Aorta (tissue), 5 donors: Measurements from ENCODE around the gene TNIK. TPM values are rescaled to one million over a fixed set of nuclear protein-coding genes. Genes with fewer than 3 reads are reported as not detected.

Experiments
- ATAC-seq: fragments of 200-7000 bp; cut with Tn5 transposase; one replicate; pipeline ENCODE4 v1.9.1; 2022; ENCODE audit warnings: moderate library complexity; ENCODE audit not compliant: low FRiP score
- DNase-seq, 2 donors: peaks; one replicate each; pipeline ENCODE4 v3.0.0-alpha.2; 2020
- H3K27ac ChIP-seq, 2 donors: one replicate each; pipeline ENCODE4 v1.5.1; 2013; ENCODE audit warnings: low read length in 2 of 2, mild to moderate bottlenecking in 2 of 2, moderate library complexity in 2 of 2, control low read depth in 1 of 2, inconsistent platforms in 1 of 2, low read depth in 1 of 2
- H3K27me3 ChIP-seq, 2 donors: one replicate each; pipeline ENCODE4 v1.6.1; 2013; ENCODE audit warnings: control low read depth in 1 of 2, low read length in 1 of 2, mild to moderate bottlenecking in 1 of 2, moderate library complexity in 1 of 2; ENCODE audit not compliant: insufficient read depth in 2 of 2, control insufficient read depth in 1 of 2
- H3K36me3 ChIP-seq, 2 donors: one replicate each; pipeline ENCODE4 v1.6.1; 2013; ENCODE audit warnings: control low read depth in 1 of 2, low read length in 1 of 2, mild to moderate bottlenecking in 1 of 2; ENCODE audit not compliant: insufficient read depth in 2 of 2, control insufficient read depth in 1 of 2
- H3K4me1 ChIP-seq, 2 donors: one replicate each; pipeline ENCODE4 v1.6.1; 2013; ENCODE audit warnings: low read length in 2 of 2, control low read depth in 1 of 2, mild to moderate bottlenecking in 1 of 2, moderate library complexity in 1 of 2; ENCODE audit not compliant: insufficient read depth in 2 of 2, control insufficient read depth in 1 of 2
- H3K4me3 ChIP-seq, 2 donors: one replicate each; pipeline ENCODE4 v1.5.1; 2013; ENCODE audit warnings: low read length in 2 of 2, control low read depth in 1 of 2, mild to moderate bottlenecking in 1 of 2
- H3K9me3 ChIP-seq: one replicate; pipeline ENCODE4 v1.6.1; 2013; ENCODE audit warnings: mild to moderate bottlenecking, low read length; ENCODE audit not compliant: control insufficient read depth
- WGBS, 2 donors: extraction: QIAGEN DNeasy Blood & Tissue Kit; methylation state at CpG; one replicate each; pipeline ENCODE4 v1.1.7; 2013; 5-methylcytosine and 5-hydroxymethylcytosine counted together
- intact Hi-C, 2 donors: fragments of 100-400 bp; cut with DNase I; formaldehyde crosslinking; loops; one replicate each; pipeline versions ENCODE4 v1.14.2 to v1.15.0; 2022
- polyA plus RNA-seq, 2 donors: library from polyadenylated mRNA; stranded (reverse); fragments of 200-250 nt; gene quantifications; one replicate each; pipeline ENCODE4 v1.2.3, GENCODE V29; 2013
- total RNA-seq, 2 donors: library from RNA; stranded (reverse); fragmentation: NEBNext Ultra II Directional; extraction: Animal tissue kit (Norgen Biotek cat#: 25700); gene quantifications; one replicate each; pipeline ENCODE4 v1.2.1, GENCODE V29; 2021
- donor health status: healthy with polysubstance abuse.
- donor health status: Bipolar disorder and iron deficiency.
- donor health status: DM: no; HTN: no; CAD: no.
- donor health status: DM: no; HTN: no; CAD: no.
- donor health status: DM: yes; HTN: yes; CAD: no.

The TNIK gene
- total and polyA plus RNA-seq, 4 donors: 4.7 to 14.6 (median 8.8) TPM

- H3K27me3 ChIP-seq: no peaks in the 10 kb centered on the region
- no peak for ATAC-seq
- H3K27ac ChIP-seq: no peak overlapping the region
- H3K4me1 ChIP-seq: peaks cover 0 to 5% of the 10 kb centered on the region in 2 donors
- H3K36me3 ChIP-seq: no peaks in the 10 kb centered on the region
- no peak for DNase-seq
- no peaks in the 10 kb centered on the region for H3K9me3 ChIP-seq
- no peak overlapping the region for H3K4me3 ChIP-seq
- intact Hi-C loops: loop anchor here (5.0 to 10.0 kb wide), 4 partner anchors 93 to 378 kb away; partner anchors contain the start of gene TNIK (in 1 of the 2)
- WGBS, 2 donors: 97% methylated on average over 3 of the region's 3 CpGs
Measured at GRCh38 chr3:171189394-171190080, 270.7 kb downstream of the TNIK start.

DNA sequence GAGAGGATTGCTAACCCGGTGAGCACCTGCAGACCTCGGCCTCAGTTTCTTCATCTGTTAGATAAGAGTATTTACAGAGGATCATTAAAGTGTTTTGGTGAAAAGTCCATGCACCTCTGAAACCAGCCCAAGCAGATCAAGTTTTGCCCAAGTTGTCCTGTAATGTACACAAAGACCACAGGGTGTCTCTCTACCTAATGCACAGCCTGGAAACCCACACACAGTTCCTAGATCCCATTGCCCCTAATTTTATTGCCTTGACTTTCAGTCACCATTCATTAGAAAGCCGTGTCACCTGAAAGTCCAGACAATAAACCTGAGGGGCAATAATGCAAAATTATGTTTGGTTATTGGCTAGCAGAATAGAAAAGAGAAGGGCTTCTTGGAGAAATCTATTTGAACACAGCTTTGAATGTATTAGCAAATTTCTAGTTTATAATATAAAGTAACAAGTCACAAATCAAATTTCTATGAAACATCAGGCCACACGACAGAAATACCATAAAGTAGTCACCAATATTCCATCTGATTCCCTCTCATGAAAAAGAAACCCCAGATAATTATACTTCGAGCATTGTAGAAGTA is 272.4 kb downstream of the TNIK start:
- H3K4me1 ChIP-seq: peaks cover 0 to 5% of the 10 kb centered on the region in 2 donors
- no peaks in the 10 kb centered on the region for H3K9me3 ChIP-seq
- no peak overlapping the region for H3K4me3 ChIP-seq
- WGBS, 2 donors: 50 to 51% methylated on average over 5 of the region's 5 CpGs
- H3K36me3 ChIP-seq: no peaks in the 10 kb centered on the region
- DNase-seq (no peak), ATAC-seq (peak; percentile 63)
- no peak overlapping the region for H3K27ac ChIP-seq
- H3K27me3 ChIP-seq: no peaks in the 10 kb centered on the region
- intact Hi-C loops: loop anchor here (5.0 to 10.0 kb wide), 4 partner anchors 95 to 380 kb away; partner anchors contain the start of gene TNIK (in 1 of the 2)

- DNase-seq (no peak), ATAC-seq (no peak)
- no peaks in the 10 kb centered on the region for H3K27me3 ChIP-seq
- no peak overlapping the region for H3K4me3 ChIP-seq
- no peak overlapping the region for H3K27ac ChIP-seq
- no peaks in the 10 kb centered on the region for H3K36me3 ChIP-seq
- no peaks in the 10 kb centered on the region for H3K9me3 ChIP-seq
- WGBS, 2 donors: 34 to 50% methylated on average over 3 of the region's 3 CpGs
- intact Hi-C loops: loop anchor here (5.0 to 10.0 kb wide), 4 partner anchors 95 to 380 kb away; partner anchors contain the start of gene TNIK (in 1 of the 2)
- peaks cover 0 to 5% of the 10 kb centered on the region in 2 donors for H3K4me1 ChIP-seq
Measured at GRCh38 chr3:171186817-171187500, 273.2 kb downstream of the TNIK start.

DNA sequence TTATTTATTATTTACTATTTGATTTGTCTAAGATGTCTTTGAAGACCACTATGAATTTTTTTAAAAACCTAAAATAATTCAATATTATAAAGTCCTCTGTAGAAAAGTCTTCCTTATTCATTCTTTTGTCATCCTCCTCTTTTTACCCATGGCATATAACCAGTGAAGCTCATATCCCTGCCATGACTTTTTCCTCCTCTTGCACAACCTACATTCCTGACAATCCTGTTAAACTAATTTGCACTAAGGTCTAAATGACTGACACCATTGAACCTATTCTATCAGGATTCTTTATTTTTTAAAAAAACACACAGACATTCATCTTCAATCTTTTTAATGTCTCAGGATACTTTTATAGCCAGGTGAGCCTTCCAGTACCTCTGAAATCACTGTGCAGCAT is 273.8 kb downstream of the TNIK start:
- no peak overlapping the region for H3K4me3 ChIP-seq
- no peak for DNase-seq
- no peak overlapping the region for H3K27ac ChIP-seq
- no peak for ATAC-seq
- intact Hi-C loops: loop anchor here (5.0 to 10.0 kb wide), 4 partner anchors 96 to 381 kb away; partner anchors contain the start of gene TNIK (in 1 of the 2)
- H3K27me3 ChIP-seq: no peaks in the 10 kb centered on the region
- H3K4me1 ChIP-seq: peaks cover 0 to 5% of the 10 kb centered on the region in 2 donors
- no peaks in the 10 kb centered on the region for H3K9me3 ChIP-seq
- H3K36me3 ChIP-seq: no peaks in the 10 kb centered on the region

- intact Hi-C loops: loop anchor here (5.0 to 10.0 kb wide), 4 partner anchors 96 to 381 kb away; partner anchors contain the start of gene TNIK (in 1 of the 2)
- DNase-seq: no peak
- no peaks in the 10 kb centered on the region for H3K9me3 ChIP-seq
- H3K27me3 ChIP-seq: no peaks in the 10 kb centered on the region
- H3K4me3 ChIP-seq: no peak overlapping the region
- no peaks in the 10 kb centered on the region for H3K36me3 ChIP-seq
- WGBS, 2 donors: 74 to 84% methylated on average over 1 of the region's 1 CpG
- H3K4me1 ChIP-seq: peaks cover 0 to 5% of the 10 kb centered on the region in 2 donors
- H3K27ac ChIP-seq: no peak overlapping the region
- ATAC-seq: no peak
Measured at GRCh38 chr3:171185959-171186358, 274.2 kb downstream of the TNIK start.

DNA sequence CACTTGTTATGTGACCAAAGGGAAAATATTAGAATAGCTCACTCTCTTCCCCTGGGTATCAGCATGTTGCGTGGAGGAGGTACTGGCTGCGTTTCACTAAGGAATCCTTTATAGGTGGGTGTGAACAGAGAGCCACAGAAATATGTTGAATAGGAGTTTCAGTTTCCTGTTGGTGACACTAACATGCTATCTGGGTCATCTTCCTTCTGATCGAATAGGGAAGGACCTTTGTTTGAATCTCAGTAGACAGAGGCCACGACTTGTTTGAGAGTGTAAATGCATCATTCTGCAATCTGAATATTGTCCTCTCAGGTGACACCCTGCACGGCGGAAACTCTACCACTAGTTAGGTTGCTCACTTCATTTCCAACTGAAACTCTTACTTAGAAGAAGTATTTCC is 275.8 kb downstream of the TNIK start:
- Histone ChIP-seq H3K4me1 (peaks cover 0 to 5% of the 10 kb centered on the region in 2 donors), H3K9me3 (no peaks in the 10 kb centered on the region), H3K27me3 (no peaks in the 10 kb centered on the region), H3K4me3 (no peak overlapping the region), H3K27ac (no peak overlapping the region), H3K36me3 (no peaks in the 10 kb centered on the region)
- WGBS, 2 donors: 89 to 93% methylated on average over 6 of the region's 6 CpGs
- intact Hi-C loops: loop anchor here in 1 of 2 donors (10.0 kb wide), 1 partner anchor 270 kb away; no protein-coding TSS in a partner anchor
- ATAC-seq: no peak
- no peak for DNase-seq

GRCh38 chr3:171183042-171183441 is 277.2 kb downstream of the TNIK start:
- H3K9me3 ChIP-seq: no peaks in the 10 kb centered on the region
- no peaks in the 10 kb centered on the region for H3K36me3 ChIP-seq
- WGBS, 2 donors: 87 to 88% methylated on average over 4 of the region's 4 CpGs
- no peak overlapping the region for H3K4me3 ChIP-seq
- ATAC-seq: no peak
- H3K27ac ChIP-seq: no peak overlapping the region
- no peak for DNase-seq
- peaks cover 0 to 5% of the 10 kb centered on the region in 2 donors for H3K4me1 ChIP-seq
- intact Hi-C loops: loop anchor here in 1 of 2 donors (10.0 kb wide), 1 partner anchor 272 kb away; no protein-coding TSS in a partner anchor
- no peaks in the 10 kb centered on the region for H3K27me3 ChIP-seq

- intact Hi-C loops: loop anchor here in 1 of 2 donors (10.0 kb wide), 1 partner anchor 273 kb away; no protein-coding TSS in a partner anchor
- Histone ChIP-seq H3K9me3 (no peaks in the 10 kb centered on the region), H3K27ac (no peak overlapping the region), H3K27me3 (no peaks in the 10 kb centered on the region), H3K4me3 (no peak overlapping the region), H3K4me1 (peaks cover 0 to 5% of the 10 kb centered on the region in 2 donors), H3K36me3 (no peaks in the 10 kb centered on the region)
- DNase-seq: no peak
- no peak for ATAC-seq
- WGBS, 2 donors: 93 to 97% methylated on average over 4 of the region's 4 CpGs
Measured at GRCh38 chr3:171181907-171182690, 278.1 kb downstream of the TNIK start.
